Ammon's horn (tissue), 1 donor: ENCODE results near the gene CAPN2.
"Not testable (repeated sequence)": the region's sequence is repeated elsewhere in the genome, so short reads cannot be mapped to it uniquely, and the experiment has no call there.

Experiments used
- DNase-seq: peaks from one replicate; pipeline ENCODE4 v3.0.0-alpha.2; 2016; ENCODE audit warnings: low spot score

CAPN2 gene

DNA sequence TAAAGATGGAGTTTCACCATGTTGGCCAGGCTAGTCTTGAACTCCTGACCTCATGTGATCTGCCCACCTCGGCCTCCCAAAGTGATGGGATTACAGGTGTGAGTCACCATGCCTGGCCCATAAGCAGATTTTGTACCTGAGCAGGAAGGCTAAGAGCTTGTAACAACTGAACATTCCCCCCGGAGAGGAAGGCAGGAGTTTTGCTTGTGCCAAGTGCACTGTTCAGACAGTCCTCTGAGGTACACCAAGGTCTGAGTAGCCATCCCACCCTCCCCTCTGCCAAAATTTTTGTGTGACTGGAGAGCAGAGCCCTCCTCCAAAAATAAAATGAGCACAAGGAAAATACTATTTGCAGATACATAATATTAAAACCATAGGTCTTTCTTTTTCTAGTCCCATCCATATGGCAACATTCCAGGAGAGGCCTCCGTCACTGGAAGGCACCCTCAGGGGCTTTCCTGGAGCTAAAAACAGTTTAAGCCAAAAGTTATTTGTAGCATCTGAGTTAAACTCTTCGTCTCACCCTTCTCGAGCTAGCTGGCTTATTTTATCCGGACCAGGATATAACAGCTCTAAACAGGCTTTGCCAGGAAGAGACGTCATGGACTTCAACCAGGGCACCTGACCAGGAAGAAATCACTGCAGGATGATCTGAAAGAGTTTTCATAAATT lies 27.2 kb downstream of the CAPN2 start:
- no peak for DNase-seq

DNA sequence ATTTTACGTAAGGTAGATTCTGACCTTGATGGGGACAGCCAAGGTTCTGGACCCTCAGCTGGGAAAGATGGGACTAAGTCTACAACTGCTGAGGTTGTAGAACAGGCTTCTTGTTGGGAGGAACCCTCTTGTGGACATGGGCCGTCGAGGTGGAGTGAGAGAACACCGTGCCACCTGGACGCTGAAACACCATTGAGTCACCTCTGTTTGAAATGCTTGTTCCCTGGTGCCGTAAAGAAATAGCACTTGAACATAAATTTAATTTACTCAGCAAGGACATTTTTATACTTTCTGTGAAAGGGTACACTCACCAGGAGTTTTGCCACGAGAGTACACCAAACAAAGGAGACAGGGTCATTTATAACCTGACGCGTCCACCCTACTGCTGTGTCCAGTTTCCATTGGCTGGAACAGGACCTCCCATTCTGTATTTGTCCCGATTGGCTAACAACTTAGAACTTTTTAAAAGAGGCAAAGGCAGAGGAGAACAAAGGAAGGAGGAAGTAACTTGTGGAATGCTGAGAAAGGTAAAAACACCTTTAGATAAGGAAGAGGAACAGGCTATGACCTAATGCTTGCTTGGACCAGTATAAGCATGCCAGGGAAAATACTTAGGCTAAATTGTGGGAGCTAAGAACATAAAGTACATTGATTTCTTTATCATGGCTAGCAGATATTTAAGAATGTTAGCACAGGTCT lies 27.8 kb downstream of the CAPN2 start:
- not testable (repeated sequence) for DNase-seq

DNA sequence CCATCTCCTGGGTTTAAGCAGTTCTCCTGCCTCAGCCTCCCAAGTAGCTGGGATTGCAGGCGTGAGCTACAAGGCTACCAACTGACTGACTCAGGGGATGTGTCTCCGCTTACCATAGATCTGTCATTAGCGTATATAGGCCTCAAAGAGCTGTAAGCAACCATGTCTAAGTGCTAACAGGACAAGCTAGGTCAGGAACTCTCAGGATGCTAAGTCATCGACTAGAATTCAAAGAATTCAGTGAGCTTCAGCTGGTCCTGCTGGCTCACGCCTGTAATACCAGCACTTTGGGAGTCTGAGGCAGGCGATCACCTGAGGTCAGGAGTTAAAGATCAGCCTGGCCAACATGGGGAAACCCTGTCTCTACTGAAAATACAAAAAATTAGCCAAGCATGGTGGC lies 29.5 kb downstream of the CAPN2 start:
- no peak for DNase-seq

DNA sequence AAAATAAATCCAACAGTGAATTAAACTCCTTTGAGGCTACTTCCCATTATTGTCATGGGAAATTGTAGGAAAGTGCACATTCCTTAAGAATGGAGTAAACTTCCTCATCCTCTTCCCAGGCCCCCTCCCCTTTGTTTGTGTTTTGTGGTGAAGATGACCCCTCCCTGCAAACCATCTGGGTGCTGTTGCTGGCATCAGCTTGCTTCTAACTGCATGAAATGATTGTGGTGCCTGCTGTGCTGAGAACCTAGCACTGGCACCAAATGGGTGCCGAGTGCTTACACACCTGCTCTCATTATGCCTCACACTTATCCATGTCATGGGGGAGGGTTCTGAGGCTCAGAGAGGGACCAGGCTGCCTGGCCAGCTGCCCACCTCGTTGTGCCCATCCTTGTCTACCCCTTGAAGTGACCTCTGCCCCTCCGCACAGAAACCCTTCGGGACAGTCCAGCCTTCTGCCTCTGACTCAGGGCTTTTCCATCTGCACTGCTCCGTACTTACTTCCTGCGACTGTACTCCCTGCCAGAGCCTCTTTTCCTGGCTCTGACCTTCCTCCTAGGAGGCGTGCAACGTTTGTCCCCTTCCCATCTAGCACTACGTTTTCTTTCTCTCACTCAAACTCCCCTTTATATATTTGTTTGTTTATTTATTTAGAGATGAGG lies 30.6 kb downstream of the CAPN2 start:
- DNase-seq, result no peak

DNA sequence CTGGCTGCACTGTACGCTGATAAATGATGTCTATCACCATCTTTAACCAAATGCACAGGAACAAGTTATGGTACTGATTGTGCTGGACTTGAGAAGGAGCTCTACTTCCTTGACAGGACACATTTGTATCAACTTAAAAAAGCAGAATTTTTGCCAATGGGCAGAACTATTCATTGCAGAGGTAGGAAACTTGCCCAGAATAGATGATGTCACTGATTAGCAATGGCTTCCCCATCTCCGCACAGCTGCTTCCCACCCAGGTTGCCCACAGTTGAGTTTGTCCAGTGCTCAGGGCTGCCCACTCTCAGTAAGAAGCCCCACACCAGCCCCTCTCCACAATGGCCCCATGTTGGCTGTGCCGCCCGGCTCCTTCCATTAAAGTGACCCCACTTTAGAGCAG lies 33.4 kb downstream of the CAPN2 start:
- DNase-seq, result no peak

DNA sequence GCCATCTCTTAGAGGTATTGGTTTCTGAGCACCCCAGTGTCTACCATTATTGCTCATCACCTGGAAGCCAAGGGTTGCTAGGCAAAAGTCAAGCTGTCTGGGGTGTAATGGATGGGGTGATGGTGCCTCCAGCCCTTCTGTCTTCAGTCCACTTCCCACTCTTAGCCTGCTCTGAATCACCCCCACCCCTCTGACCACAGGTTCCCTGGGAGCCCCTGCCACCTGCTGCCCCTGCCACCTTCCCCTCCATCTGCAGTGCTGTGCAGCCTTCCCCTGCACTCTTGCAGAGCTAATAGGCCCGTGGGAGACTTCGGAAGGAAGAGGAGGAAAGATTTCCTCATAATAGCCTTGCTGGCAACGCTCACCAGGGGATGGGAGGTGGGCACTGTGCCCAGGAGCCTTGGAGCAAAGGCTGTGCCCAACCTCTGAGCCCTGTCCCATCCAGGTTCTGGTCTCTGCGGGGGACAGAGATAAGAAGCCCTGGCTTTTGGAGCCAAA lies 35.5 kb downstream of the CAPN2 start:
- no peak for DNase-seq

DNA sequence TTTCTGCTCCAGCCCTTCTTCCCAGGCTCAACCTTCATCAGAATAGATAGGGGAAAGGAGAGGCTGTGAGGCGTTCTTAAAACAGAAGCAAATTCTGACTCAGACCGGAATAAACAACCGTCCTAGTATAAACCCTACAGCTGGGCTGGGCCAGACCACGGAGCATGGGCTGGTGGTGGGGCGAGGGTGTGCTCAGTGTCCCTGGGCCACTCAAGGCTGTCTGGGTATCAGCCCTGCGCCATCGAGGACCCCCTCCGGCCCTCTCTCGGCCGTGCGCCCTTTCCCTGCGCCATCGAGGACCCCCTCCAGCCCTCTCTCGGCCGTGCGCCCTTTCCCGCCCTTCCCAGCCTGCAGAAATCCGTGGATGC lies 36.0 kb downstream of the CAPN2 start:
- no peak for DNase-seq

DNA sequence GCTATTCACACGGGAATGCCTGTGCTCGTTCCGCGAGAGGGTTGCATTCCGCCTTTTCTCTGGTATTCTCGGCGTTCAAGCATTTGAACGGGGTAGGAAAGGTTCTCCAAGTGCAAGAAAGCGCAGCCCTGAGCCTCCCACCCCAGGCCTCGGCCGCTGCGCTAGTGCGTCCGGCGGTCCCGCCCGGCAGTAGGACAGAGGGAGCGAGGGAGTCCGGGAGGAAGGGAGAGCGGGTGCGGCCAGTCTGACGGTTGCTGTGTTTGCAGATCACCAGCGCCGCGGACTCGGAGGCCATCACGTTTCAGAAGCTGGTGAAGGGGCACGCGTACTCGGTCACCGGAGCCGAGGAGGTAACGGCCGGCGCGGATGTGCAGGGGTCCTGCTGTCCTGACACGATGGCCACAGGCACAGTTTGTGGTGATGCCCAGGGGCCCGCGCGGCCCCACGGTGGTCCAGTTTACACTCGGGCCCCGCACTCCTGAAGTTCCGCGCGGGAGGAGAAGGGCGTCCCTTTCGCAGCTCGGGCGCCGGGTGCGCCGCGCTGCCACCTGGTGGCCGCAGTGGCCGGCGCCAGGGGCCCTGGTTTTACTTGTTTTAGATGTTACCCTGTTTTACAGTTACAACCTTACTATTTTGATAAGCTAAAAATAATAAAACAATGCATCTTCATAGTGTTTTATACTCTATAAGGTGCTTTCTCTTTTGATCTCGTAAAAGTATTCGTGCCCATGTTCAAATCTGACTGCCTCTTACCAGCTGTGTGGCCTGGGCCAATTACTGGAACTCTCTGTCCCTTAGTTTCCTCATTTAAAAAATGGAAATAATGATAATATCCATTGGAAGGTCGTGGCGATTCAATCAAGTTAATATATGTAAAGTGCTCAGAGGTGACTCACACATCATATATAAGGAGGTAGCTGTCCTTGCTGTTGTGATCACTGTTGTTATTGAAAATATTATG lies 36.7 kb downstream of the CAPN2 start:
- DNase-seq, result peak; percentile 64

DNA sequence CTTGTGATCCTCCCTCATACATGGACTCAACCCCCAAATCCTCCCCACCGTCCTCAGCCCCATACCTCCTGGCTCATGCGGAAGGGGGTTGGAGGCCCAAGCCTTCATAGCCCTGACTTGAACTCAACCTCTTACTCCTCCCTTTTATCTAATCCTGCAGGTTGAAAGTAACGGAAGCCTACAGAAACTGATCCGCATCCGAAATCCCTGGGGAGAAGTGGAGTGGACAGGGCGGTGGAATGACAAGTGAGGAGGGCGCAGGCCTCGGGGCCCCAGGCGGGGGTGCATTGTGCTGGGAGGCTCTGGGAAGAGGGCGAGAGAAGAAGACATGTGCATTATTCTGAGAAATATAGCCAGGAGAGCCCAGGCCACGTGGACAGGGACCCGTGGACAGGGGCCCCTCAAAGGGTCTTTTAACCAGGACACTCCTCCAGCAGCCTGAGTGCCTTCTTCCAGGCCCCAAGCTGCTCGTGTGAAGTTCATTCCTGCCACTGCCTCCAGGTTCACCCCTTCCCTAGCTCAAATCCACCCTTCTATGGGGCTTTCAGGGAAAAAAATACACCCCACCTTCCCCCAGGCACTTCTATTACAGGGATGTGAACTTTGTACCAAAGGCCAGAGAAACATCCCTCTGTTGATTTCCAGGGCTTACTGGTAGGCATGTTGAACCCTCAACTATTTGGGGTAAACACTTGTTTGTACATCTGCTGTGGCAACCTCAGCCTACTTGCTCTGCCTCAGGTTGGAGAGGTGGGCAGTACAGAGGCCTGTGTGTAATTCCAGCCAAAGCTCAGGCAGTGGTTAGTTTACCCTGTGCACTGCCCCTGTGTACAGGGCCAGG lies 38.6 kb downstream of the CAPN2 start:
- no peak for DNase-seq

DNA sequence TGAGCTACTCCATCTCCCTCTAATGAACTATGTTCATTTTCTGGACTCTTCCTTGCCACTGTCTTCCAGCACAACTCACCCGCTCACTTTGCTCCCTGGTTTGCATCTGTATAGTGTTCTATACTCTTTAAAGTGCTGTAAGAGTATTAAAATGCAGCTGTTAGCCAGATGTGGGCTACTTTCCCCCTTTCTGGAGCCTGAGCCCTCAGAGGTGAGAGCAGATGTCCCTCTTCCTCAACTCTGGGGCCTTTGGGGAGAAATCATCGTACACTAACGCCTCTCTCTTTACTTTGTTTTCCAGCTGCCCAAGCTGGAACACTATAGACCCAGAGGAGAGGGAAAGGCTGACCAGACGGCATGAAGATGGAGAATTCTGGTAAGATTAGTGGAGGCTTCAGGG lies 39.4 kb downstream of the CAPN2 start:
- DNase-seq, result no peak

DNA sequence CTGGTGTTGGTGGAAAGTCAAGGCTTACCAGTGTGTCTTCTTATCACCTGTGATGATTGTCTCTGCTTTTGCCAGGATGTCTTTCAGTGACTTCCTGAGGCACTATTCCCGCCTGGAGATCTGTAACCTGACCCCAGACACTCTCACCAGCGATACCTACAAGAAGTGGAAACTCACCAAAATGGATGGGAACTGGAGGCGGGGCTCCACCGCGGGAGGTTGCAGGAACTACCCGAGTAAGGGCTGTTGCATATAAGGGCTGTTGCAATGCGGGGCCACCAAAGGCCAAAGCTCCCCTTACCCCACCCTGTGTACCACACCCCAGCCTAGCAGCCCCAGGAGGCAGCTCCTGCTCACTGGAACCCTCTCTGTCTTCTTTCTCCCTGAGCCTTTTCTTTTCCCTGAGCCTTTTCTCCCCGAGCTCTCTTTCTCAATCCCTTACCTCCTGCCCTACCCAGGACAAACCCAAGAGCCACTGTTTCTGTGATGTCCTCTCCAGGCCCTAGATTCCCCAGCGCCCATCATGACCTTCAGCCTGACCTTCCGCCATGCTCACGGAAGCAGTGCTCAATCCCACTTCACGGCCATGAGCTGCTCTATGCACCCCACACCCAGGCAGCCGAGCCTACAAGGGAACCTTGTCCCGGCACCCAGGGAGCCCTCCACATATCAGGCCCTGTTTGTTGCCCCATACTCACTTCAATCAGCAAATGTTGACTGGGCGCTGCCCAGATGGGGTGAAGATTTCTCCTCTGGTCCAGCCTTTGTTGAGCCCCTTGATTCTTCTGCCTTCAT lies 40.6 kb downstream of the CAPN2 start:
- DNase-seq, result no peak

DNA sequence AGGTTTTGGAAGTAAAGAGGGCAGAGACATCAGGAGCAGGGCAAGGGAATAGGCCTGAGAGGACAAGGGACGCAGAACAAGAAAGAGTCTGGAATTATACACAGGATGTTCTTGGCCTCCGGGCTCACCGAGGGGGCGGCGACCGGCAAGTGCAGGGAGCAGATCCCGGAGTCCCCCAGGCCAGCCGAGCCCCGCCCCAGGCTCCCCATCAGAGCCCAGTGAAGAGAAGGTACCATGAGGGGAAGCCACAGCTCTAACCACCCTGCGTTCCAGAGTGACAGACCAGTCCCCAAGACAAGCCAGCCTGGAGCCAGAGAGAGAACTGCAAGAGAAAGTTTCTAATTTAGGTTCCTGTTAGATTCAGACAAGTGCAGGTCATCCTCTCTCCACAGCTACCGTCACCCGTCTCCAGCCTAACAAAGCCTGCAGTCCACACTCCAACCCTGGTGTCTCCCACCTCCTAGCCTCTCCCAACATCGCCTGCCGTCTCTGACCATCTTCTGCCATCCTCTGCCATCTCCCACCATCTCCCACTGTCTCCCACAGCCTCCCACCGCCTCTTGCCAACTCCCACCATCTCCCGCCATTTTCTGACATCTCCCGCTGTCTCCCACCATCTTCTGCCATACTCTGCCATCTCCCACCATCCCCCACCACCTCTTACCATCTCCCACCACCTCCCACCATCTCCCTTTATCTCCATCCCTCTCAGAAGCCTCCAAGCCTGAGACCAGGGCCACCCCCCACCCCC lies 42.5 kb downstream of the CAPN2 start:
- DNase-seq, result no peak

DNA sequence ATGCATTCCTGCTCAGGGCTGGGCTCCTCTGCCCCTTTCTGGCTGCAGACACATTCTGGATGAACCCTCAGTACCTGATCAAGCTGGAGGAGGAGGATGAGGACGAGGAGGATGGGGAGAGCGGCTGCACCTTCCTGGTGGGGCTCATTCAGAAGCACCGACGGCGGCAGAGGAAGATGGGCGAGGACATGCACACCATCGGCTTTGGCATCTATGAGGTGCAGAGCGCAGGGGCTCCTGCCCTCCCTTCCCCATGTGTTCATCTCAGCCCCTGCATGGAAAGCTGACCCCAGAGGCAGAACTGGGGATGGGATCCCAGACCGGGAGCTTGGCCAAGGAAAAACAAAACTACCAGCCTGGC lies 43.1 kb downstream of the CAPN2 start:
- no peak for DNase-seq

DNA sequence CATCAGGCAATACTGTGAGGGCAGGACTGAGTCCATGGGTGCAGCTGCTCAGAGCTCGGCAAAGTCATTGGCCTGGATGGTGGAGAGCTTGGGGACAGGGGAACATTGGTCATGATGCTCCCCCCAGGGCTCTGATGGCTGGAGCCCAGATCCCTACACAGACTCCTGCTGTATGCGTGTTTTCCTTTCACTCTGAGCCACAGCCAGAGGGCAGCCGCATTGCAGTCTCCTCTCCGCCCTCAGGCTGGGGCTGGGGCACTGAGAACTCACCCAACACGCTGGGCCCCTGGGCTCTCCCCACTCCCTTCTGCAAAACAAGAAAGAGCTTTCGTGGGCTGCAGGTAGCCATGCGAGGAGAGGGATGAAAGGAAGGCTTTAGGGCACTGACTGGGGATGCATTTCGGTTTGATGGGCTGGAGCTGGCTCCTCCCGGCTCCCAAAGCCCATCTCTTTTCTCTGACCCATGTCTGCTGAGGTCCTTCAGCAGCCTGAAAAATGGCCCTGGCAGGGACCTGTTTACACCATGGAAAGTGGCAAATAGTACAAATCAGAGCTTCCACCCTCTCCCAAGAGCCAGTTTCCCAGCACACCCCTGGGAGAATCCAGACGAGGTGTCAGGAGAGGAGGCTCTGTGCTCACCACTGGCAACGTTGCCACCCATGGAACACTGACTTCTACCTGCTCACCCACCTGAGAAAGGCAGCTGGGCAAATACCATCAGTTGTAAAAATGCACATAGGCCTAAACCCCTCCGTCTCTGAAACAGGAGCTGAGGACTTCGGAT lies 43.8 kb downstream of the CAPN2 start:
- DNase-seq, result peak; percentile 91

DNA sequence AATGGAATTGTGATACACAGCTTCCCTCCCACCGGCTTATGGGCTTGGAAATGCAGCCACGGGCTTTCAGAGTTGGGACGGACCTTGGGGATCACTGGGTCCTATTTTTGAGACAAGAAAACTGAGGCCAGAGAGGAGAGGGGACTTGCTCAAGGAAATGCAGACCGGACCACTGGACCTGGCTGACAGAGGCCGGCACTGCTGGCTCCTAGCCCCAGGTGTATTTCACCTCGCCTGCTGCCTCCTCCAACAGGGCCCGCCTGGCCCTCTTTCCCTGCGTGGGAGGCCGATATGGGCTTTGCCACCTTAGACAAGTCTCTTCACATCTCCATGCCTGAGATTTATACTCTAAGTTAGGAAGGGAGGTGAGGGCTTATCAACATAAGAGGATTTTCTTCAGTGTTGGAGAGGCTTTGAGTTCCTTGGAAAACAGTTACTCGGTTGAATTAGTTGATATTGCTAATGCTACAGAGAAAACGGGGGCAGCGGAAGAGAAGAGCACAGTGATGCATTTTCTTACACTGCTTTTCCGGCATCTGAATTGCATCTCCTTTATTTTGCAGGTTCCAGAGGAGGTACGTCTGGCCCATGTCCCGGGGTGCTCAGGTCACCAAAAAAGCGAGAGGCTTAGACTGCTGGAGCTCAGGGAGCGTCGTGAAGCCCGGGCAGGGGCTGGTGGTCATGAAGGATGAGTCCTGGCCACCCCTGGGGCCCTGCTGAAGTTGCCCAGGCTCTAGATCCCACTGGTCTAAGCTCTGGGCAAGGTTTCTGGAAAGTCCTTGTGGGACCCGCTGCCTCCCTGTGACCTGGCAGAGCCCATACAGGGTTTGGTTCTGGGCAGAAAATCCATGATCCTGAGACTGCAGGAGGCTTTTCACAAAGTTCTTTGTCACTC lies 44.7 kb downstream of the CAPN2 start:
- DNase-seq, result no peak

DNA sequence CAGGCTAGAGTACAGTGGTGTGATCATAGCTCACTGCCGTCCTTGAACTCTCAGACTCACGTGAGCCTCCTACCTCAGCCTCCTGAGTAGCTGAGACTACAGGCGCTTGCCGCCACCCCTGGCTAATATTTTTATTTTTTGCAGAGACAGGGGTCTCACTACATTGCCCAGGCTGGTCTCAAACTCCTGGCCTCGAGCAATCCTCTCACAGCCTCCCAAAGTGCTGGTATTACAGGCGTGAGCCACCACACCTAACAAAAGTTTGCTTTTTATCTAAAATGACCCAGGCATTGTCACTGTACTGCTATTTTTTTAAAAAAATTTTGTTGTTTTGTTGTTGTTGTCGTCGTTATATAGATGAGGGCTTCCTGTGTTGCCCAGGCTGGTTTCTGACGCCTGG lies 46.4 kb downstream of the CAPN2 start:
- no peak for DNase-seq

DNA sequence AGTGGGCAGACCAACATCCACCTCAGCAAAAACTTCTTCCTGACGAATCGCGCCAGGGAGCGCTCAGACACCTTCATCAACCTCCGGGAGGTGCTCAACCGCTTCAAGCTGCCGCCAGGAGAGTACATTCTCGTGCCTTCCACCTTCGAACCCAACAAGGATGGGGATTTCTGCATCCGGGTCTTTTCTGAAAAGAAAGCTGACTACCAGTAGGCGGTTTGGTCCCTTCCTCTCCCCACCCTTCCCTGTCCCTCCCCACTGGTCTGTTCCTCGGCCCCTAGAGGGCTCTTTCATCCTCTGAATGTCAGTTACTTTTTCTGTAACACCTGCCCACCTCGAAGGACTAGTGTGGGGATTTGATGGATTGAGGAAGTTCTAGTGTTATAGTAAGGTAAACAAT lies 46.9 kb downstream of the CAPN2 start:
- DNase-seq, result no peak

DNA sequence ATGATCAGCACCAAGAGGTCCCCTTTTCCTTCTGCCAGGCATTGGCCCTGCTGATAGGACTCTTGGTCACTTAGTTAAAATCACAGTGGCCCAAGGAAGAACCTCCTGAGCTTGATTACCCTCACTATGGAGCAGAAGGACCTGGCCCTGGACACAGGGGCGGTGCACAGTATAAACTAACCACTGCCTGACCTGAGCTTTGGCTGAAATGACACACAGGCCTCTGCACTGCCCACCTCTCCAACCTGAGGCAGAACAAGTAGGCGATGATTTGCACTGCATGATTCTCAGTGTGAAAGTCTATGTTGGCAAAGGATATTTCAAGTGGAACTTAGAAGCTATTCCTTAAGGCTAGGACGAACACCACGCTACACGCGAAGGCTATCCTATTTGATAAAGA lies 48.5 kb downstream of the CAPN2 start:
- no peak for DNase-seq
